CD4-positive, alpha-beta T cell treated with Interleukin-12 subunit alpha and Interleukin-12 subunit beta, for 1 hour (primary cell): ENCODE results near the gene LAMC3.

Source experiments
- DNase-seq: peaks from one replicate; pipeline ENCODE4 v3.0.0-alpha.2; 2020

Gene LAMC3

DNA sequence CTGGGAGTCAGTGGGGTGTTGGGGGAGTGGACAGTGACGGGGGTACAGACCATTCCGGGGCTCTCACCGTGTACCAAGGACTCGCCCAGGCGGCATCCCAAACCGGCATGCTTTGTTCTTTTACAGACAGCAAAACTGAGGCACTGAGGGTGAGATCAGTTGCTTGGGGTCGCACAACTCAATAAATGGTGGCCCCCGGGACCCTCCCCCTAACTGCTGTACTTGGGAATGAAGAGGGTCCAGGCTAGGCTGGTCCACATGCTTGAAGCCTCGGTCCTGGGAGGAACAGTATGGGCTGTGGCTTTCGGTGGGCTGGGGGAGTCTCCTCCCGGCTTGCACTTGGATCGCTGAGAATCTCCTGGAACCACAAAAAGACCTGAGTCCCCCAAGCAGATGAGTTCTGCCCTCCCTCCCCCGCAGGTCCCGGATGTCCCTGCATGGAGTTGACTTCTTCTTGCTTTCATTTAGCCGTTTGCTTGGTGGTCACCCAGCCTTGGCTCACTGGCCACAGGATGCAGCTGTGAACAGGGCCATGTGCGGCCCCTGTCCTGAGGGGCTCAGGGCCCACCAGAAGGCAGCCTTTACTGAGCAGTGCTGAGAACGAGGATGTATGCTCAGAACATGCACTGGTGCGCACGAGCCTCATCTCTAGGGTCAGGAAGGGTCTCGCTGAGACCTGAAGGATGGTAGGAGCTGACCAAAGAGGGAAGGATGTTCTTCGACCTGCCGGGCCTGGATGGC, 4.2 kb downstream of the LAMC3 start:
- no peak for DNase-seq

DNA sequence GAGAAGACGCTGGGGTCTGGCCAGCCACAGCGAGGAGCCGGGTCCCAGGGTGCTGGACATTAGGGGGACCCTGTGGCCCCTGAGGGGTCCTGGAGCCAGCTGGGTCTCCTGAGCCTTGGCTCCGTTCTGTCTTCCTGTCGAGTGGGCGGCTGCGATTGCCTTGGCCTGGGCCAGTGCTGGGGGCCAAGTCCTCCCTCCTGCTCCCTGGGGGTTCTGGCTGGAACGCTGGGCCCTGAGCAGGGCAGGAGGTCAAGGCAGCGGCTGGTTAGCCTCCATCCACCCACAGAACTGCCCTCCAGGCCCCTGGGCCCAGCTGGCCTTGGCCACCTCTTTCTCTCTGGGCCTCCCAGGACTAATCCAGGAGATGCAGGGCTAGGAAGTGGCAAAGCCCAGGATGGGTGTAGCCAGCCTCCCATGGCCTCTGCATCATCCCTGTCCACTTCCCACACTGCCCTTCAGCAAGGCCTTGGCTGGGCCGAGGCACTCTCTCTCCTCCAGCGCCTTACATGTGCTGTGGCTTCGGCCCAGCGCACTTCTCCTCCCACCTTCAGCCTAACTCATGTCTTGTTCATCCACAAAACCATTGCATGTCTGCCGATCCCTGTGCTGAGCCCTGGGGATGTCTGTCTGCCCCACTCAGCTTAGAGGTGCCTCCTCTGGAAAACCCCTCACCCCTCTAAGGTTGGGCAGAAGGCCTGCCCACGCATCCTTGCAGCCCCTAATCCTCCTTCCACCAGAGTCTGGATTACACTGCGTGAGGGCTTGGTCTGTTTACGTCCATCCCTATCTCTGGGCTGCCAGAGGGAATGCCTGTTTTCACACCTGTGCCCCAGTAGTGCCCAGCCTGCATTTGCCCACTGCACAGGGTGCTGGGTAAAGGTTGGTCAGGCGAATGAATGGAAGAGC, 5.0 kb downstream of the LAMC3 start:
- no peak for DNase-seq

- DNase-seq, result no peak
Observed at GRCh38 chr9:131015112-131015511, 6.1 kb downstream of the LAMC3 start.

- DNase-seq, result no peak
Observed at GRCh38 chr9:131015876-131016397, 7.0 kb downstream of the LAMC3 start.

DNA sequence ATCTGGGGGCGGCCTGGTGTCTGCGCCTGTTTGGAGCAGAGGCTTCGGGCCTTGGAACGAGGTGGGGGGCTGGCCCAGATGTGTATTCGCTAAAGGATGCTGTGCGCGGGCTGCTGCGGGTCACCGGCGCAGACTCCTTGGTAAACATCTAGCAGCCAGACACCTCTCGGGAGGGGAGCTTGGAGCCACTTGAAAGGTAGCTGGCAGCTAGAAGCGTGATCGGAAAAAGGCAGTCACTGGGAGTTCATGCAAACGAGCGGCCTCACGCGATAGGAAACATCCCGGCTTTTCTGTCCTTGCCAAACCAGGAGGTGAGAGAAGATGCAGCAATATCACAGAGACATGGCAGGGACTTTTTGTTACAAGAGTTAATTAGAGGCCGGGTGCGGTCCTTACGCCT, 8.1 kb downstream of the LAMC3 start:
- DNase-seq, result no peak

GRCh38 chr9:131018621-131019020, 9.6 kb downstream of the LAMC3 start:
- no peak for DNase-seq

- no peak for DNase-seq
Observed at GRCh38 chr9:131019388-131020239, 10.6 kb downstream of the LAMC3 start.

DNA sequence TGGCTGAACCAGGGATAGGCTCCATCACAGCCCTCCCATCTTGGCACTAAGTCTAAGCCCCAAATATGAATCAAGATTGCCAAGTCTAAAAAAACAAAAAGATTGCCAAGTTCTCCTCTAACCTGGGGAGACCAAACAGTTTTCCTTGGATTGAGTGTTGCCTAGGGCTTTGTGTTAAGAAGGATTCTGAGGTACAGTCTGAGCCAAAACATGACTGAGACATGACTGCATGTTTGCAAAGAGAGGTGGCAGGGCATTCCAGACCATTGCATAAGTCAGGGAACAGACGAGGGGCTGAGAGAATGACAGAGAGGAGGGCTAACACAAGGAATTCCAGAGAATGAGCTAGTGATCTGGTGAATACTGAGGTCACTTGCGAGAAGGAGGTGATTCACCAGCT, 11.4 kb downstream of the LAMC3 start:
- DNase-seq, result no peak

- DNase-seq, result no peak
Observed at GRCh38 chr9:131020862-131021261, 11.9 kb downstream of the LAMC3 start.

- DNase-seq, result no peak
Observed at GRCh38 chr9:131021785-131022184, 12.8 kb downstream of the LAMC3 start.

DNA sequence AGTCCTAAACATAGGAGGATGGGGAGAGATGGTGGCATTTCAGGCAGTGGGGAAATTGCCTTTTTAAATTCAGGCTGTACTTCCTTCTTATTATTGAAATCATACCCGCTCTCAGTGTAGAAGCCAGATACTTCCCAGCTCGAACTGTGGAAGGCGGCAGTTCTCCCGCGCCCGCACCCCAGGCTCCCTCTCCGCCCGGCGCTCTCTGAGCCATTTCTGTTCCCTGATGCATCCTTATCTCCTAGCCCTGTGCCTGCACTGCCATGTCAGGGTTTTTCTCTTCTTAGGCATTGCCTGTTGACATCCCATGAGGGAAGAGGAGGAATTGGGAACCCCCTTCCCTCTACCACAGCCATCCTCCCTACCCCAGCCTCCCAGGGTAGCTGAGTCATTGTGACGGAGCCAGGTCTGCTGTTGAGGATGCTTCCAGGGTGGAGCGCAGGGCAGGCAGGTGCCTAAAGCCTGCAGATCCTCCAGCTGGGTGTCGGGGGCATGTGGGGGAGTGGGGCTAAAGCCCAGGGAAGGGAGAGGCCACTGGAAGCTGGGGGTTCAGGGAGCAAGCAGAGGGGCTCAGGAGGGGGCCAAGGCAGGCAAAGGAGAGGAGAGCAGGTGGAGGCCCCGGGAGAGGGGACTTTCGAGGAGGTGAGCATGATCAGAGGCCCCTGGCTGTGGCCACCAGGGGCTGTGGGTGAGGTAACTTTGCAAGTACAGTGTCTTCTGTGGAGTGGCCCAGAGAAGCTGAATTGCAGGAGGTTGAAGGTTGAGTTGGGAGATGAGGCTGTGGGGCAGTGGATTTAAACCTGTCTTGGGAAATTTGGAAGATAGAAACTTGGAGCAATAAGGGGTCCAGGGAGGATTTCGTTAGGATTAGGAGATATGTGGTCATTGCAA, 16.2 kb downstream of the LAMC3 start:
- DNase-seq, result no peak

GRCh38 chr9:131025953-131026858, 17.2 kb downstream of the LAMC3 start:
- DNase-seq, result no peak

- no peak for DNase-seq
Observed at GRCh38 chr9:131027048-131027871, 18.3 kb downstream of the LAMC3 start.

- no peak for DNase-seq
Observed at GRCh38 chr9:131027872-131028179, 18.9 kb downstream of the LAMC3 start.

GRCh38 chr9:131028221-131028884, 19.4 kb downstream of the LAMC3 start:
- DNase-seq, result no peak

GRCh38 chr9:131028931-131029573, 20.1 kb downstream of the LAMC3 start:
- DNase-seq, result no peak

GRCh38 chr9:131029574-131029952, 20.6 kb downstream of the LAMC3 start:
- DNase-seq, result no peak

- DNase-seq, result no peak
Observed at GRCh38 chr9:131030239-131031004, 21.4 kb downstream of the LAMC3 start.
